IPS-15b (cell line): ENCODE measurements around the gene DNAJC30.

Experiments
- H3K27me3 ChIP-seq: one replicate; pipeline ENCODE4 v1.6.1; 2013; ENCODE audit warnings: low read length; ENCODE audit not compliant: control insufficient read depth, insufficient read depth
- H3K36me3 ChIP-seq: one replicate; pipeline ENCODE4 v1.6.1; 2013; ENCODE audit warnings: low read length; ENCODE audit not compliant: control insufficient read depth, insufficient read depth
- H3K4me1 ChIP-seq: one replicate; pipeline ENCODE4 v1.6.1; 2013; ENCODE audit warnings: mild to moderate bottlenecking, low read length; ENCODE audit not compliant: control insufficient read depth, insufficient read depth
- H3K4me3 ChIP-seq: one replicate; pipeline ENCODE4 v1.5.1; 2013; ENCODE audit warnings: low read depth, low read length
- H3K9ac ChIP-seq: one replicate; pipeline ENCODE4 v1.6.1; 2013; ENCODE audit warnings: low read depth, mild to moderate bottlenecking, low read length
- H3K9me3 ChIP-seq: one replicate; pipeline ENCODE4 v1.6.1; 2013; ENCODE audit warnings: mild to moderate bottlenecking, low read length; ENCODE audit not compliant: control insufficient read depth, insufficient read depth

DNAJC30 gene

GRCh38 chr7:73638911-73639310 is 44.3 kb downstream of the DNAJC30 start:
- no peaks in the 10 kb centered on the region for H3K9me3 ChIP-seq
- no peak overlapping the region for H3K9ac ChIP-seq
- H3K4me3 ChIP-seq: no peak overlapping the region
- no peaks in the 10 kb centered on the region for H3K27me3 ChIP-seq
- no peaks in the 10 kb centered on the region for H3K36me3 ChIP-seq
- H3K4me1 ChIP-seq: peaks cover 4% of the 10 kb centered on the region

DNA sequence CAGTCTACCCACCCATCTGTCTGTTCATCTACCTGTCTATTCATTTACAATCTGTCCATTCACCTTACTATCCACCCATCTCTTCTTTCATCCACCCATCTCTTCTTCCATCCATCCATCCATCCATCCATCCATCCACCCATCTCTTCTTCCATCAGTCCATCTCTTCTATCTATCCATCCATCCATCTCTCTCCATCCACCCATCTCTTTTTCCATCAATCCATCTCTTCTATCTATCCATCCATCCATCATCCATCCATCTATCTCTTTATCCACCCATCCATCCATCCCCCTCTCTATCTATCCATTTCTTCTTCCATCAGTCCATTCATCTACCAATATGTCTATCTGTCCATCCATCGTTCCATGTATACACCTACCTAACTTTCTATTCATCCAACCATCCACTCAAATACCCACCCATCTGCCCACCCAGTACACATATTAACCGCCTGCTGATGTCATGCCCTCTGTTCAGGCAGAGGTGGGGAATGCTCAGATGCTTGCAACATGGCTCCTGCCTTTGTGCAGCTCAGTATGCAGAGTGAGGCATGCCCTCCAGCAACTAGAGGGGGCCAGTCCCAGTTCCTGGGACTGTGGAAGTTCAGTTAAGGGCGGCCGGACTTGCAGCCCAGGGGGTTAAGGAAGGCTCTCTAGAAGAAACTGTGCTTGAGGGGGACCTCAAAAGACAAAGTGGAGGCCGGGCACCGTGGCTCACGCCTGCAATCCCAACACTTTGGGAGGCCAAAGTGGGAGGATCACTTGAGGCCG is 47.6 kb downstream of the DNAJC30 start:
- Histone ChIP-seq H3K36me3 (no peaks in the 10 kb centered on the region), H3K9ac (no peak overlapping the region), H3K4me1 (peaks cover 4% of the 10 kb centered on the region), H3K9me3 (no peaks in the 10 kb centered on the region), H3K27me3 (no peaks in the 10 kb centered on the region), H3K4me3 (no peak overlapping the region)

DNA sequence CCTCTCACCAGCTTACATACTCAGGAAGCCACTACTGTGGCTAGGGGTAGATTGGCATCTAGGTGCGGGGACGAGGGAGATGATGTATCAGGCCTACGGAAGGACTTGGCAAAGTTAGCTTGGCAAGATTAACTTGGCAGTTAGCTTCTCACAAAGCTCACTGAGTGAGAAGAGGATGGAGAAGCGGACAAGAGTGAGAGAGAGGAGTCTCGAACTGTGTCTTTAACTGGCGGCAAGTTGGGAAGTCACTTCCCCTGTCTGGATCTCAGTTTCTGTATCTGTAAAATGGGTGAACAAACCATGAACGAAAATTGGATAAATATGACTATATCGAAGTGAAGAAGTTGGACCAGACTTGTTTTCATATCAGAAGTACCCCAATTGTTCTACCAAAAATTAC is 49.4 kb downstream of the DNAJC30 start:
- Histone ChIP-seq H3K9ac (no peak overlapping the region), H3K4me1 (peaks cover 4% of the 10 kb centered on the region), H3K4me3 (no peak overlapping the region), H3K36me3 (no peaks in the 10 kb centered on the region), H3K27me3 (no peaks in the 10 kb centered on the region), H3K9me3 (no peaks in the 10 kb centered on the region)

- H3K9me3 ChIP-seq: no peaks in the 10 kb centered on the region
- H3K9ac ChIP-seq: no peak overlapping the region
- H3K36me3 ChIP-seq: no peaks in the 10 kb centered on the region
- H3K4me3 ChIP-seq: no peak overlapping the region
- H3K27me3 ChIP-seq: no peaks in the 10 kb centered on the region
- peaks cover 4% of the 10 kb centered on the region for H3K4me1 ChIP-seq
Measured at GRCh38 chr7:73633323-73633722, 49.9 kb downstream of the DNAJC30 start.

DNA sequence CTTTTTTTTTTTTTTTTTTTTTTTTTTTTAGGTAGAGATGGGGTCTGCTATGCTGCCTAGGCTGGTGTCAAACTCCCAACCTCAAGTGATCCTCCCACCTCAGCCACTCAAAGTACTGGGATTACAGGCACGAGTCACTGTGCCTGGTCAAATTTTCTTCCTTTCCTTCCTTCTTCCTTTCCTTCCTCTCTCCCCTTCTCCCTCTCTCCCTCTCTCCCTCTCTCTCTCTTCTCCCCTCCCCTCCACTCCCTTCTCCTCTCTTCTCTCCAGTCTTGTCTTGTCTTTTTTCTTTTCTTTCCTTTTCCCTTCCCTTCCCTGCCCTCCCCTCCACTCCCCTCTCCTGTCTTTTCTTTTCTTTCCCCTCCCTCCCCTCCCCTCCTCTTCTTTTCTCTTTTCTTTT is 51.7 kb downstream of the DNAJC30 start:
- Histone ChIP-seq H3K4me1 (peaks cover 4% of the 10 kb centered on the region), H3K9me3 (no peaks in the 10 kb centered on the region), H3K4me3 (no peak overlapping the region), H3K27me3 (peaks cover 2% of the 10 kb centered on the region), H3K9ac (no peak overlapping the region), H3K36me3 (no peaks in the 10 kb centered on the region)
